Endothelial cell of umbilical vein (primary cell): ENCODE data around the gene CAAP1.

Experiments used
- CTCF ChIP-seq, 2 donors: IDR thresholded peaks; 1 replicate in 1 of 2; 2 replicates in 1 of 2; pipeline ENCODE4 v1.5.1; 2011; ENCODE audit warnings: low read length in 2 of 2, mild to moderate bottlenecking in 2 of 2, moderate library complexity in 2 of 2, control low read depth in 1 of 2, inconsistent platforms in 1 of 2, low read depth in 1 of 2; ENCODE audit not compliant: insufficient read depth in 1 of 2; ENCODE audit errors: extremely low read depth in 1 of 2
- EZH2 ChIP-seq: IDR thresholded peaks from 2 replicates; pipeline ENCODE4 v1.6.1; 2012; ENCODE audit warnings: borderline replicate concordance, low read depth, mild to moderate bottlenecking, moderate library complexity, low read length, inconsistent platforms; ENCODE audit not compliant: severe bottlenecking
- FOS ChIP-seq: IDR thresholded peaks from 2 replicates; pipeline ENCODE4 v1.6.1; 2011; ENCODE audit warnings: mild to moderate bottlenecking, low read length, moderate library complexity, borderline replicate concordance; ENCODE audit not compliant: insufficient read depth
- GATA2 ChIP-seq: IDR thresholded peaks from 2 replicates; pipeline ENCODE4 v1.7.0; 2011; ENCODE audit warnings: low read depth, mild to moderate bottlenecking, moderate library complexity, mixed read lengths, low read length; ENCODE audit not compliant: insufficient read length, insufficient read depth
- JUN ChIP-seq: IDR thresholded peaks from 2 replicates; pipeline ENCODE4 v1.6.1; 2011; ENCODE audit warnings: borderline replicate concordance, low read depth; ENCODE audit not compliant: insufficient read length, insufficient read depth
- MAX ChIP-seq: IDR thresholded peaks from 2 replicates; pipeline ENCODE4 v1.6.1; 2011; ENCODE audit not compliant: insufficient read depth, insufficient read length
- MYC ChIP-seq: IDR thresholded peaks from one replicate; pipeline ENCODE4 v1.6.1; 2011; ENCODE audit warnings: mild to moderate bottlenecking, low read depth, low read length
- POLR2A ChIP-seq: IDR thresholded peaks from 2 replicates; pipeline ENCODE4 v1.6.1; 2012; ENCODE audit warnings: low read depth, mild to moderate bottlenecking, control low read depth, low read length
- POLR2AphosphoS5 ChIP-seq: IDR thresholded peaks from 2 replicates; pipeline ENCODE4 v1.6.1; 2012; ENCODE audit warnings: low read depth, mild to moderate bottlenecking, control low read depth, low read length, moderate library complexity; ENCODE audit not compliant: insufficient read depth

- TF ChIP-seq CTCF (IDR thresholded peaks at IDR 0.05; ENCODE audit: extremely low read depth in 1 of 2, insufficient read depth in 1 of 2, low read depth in 1 of 2, low read length in 2 of 2) (no peak), POLR2A (no peak), POLR2AphosphoS5 (no peak), EZH2 (no peak), JUN (no peak), MAX (no peak), MYC (no peak), GATA2 (no peak), FOS (no peak)
These were observed 85.4 kb downstream of the CAAP1 start for GRCh38 chr9:26807161-26807560.
